GM19324 (cell line): ENCODE results near the gene AIFM2.
"Not testable (repeated sequence)": the region's sequence is repeated elsewhere in the genome, so short reads cannot be mapped to it uniquely, and the experiment has no call there.

Experiments
- ATAC-seq: cut with Tn5 transposase; IDR thresholded peaks from one replicate; pipeline ENCODE4 v1.9.1; 2021; ENCODE audit warnings: mild to moderate bottlenecking, moderate library complexity; ENCODE audit not compliant: unreplicated experiment, low FRiP score

Gene AIFM2

DNA sequence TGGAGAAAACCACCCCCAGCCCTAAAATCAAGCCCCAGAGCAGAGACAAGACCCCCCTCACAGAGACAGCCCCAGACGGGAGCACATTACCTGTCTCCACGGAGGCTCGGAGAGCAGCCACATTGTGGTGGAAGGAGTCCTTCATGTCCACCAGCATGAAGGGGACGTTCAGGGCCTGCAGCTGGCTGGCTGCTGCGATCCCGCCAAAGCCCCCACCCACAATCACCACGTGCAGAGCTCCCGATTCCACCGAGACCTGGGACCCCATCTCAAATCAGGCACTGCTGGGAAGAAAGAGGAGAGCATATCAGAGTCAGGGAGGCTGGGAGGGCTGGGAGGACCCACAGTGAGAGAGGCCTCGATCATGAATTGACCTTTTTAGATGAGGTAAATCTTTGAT lies 8.8 kb downstream of the AIFM2 start:
- no peak for ATAC-seq

DNA sequence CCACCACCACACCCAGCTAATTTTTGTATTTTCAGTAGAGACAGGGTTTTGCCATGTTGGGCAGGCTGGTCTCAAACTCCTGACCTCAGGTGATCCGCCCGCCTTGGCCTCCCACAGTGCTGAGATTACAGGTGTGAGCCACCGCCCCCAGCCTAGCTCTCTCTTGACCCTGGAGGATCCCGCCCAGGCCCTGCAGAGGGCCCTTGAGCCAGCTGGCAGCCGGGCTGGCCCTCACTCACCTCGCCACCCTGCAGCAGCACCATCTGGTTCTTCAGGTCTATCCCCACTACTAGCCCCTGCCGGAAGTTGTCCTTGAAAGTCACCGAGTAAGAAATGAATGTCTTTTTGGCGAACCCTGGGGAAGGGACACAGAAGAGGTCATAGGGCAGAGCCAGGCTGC lies 9.5 kb downstream of the AIFM2 start:
- not testable (repeated sequence) for ATAC-seq

- ATAC-seq, result no peak
These were observed 9.9 kb downstream of the AIFM2 start for GRCh38 chr10:70122742-70123141.

DNA sequence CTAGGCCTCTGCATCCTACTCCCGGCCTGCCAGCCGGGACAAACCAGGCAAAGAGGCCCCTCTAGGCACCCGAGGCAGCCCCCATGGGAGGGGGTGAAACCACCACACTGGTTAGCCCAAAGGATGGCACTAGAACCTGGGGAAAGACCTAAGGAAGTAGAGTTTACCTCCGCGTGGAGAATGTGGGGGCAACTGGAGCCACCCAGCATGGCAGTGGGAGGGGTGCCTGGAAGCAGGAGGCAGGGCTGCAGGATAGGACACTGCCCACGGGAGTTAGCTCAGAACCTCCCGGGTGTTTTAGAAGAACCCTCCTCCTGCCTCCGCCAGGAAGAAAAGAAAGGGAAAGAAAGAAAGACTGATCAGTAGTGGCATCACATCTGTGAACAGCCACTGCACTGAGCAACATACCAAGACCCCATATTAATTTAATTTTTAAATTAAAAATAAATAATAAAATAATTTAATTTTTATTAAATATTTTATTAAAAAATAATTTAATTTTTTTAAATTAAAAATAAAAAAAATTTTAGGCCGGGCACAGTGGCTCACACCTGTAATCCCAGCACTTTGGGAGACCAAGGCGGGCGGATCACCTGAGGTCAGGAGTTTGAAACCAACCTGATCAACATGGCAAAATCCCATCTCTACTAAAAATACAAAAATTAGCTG lies 11.2 kb downstream of the AIFM2 start:
- no peak for ATAC-seq

DNA sequence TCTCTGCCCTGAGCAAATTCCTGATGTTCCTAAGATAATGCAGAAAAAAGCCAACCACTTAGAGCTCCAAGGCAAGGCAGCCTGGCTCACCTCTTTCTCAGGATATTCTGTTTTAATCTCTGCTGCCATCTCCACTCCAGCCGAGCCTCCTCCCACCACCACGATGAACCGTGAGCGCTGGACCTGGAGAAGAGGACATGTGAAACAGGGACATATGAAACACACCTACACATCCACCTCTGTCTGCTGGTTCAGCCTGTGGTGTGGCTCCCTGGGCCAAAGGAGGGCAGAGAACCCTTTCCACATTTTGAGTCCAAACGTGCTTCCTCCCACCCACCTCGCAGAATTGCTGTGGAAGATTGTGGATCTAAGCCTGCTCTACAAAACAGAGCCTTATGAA lies 12.2 kb downstream of the AIFM2 start:
- ATAC-seq, result no peak

- ATAC-seq, result no peak
These were observed 13.0 kb downstream of the AIFM2 start for GRCh38 chr10:70119623-70120022.

DNA sequence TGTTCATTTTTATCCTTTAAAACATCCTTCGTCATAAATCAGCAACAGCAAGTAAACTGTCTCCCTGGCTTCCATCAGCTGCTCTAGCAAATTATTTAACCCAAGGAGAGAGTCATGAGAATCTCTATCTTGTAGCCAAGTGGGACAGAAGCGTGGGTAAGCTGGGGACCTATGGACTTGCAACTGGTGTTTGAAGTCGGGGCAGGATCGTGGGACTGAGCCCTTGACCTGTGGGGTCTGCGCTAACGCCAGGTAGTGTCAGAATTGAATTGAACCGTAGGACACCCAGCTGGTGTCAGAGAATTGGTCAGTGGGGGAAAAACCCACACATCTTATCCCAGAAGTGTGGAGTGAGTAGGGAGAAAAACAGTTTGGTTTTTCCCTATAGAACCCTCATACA lies 13.4 kb downstream of the AIFM2 start:
- ATAC-seq, result no peak

DNA sequence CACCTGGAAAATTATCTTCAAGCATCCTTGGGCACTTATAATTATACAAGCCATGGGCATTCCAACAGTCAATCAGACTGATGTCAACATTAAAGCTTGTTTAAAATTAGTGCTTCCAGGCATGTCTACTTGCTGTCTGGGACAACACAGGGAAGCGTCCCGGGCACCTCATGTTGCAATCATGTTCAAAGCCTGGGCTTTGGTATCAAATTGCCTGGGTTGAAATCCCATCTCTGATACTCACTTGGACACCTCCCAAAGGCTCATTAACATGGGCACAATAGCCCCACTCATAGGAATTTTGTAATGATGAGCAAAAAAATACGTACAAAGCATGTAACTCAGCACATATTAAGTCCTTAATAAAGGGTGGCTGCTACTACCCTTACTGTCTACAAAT lies 14.4 kb downstream of the AIFM2 start:
- ATAC-seq, result no peak

GRCh38 chr10:70117646-70118045 lies 15.0 kb downstream of the AIFM2 start:
- no peak for ATAC-seq

DNA sequence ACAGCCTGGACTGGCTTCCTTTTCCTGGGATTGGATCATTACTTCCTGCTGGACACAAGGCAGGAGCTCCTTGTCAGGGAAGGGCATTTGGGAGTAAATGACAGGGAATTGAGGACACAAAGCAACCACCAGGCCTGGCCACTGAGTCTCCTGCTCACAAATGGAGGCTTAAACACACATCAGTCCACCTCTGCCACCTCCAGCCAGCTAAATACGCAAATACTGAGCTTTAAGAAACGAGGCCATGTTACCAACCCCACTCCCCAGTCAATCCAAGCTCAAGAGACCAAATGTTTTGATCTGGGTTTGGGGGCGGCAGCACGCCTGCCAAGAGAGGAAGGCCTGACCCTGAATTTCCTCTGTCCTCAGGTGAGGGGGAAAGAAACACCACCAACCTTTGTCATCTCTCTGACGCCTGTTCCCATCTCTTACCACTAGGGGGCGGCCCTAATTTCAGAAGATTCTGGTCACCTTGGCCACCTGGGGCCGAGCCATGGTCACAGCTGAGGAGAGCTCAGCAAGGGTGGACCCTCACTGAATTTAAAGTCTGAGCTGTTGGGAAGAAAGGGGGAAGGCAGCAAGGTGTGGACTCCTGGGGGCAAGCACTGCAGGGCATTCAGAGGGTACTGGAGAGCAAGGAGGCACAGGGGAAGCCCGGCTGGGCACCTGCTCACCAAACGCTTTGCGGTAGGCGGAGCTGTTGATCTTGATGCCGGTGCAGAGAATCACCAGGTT lies 16.5 kb downstream of the AIFM2 start:
- no peak for ATAC-seq

GRCh38 chr10:70114902-70115301 lies 17.7 kb downstream of the AIFM2 start:
- ATAC-seq, result no peak

GRCh38 chr10:70112071-70112470 lies 20.6 kb downstream of the AIFM2 start:
- ATAC-seq, result no peak

DNA sequence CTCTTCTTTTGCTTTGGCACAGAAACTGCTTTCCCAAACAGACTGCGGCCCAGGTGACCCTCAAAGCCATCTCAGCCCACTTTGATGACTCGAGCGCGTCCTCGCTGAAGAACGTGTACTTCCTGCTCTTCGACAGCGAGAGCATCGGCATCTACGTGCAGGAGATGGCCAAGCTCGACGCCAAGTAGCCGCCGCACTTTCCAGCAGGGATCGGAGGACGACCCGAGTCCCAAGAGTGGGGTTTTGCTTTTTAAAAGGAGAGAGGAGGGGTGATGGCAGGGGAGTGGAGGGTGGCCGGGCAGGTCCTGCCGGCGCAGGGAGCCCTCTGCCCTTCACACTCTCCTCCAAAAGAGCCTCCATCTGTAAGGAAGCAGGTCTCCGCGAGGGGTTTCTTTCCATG lies 21.1 kb downstream of the AIFM2 start:
- no peak for ATAC-seq

DNA sequence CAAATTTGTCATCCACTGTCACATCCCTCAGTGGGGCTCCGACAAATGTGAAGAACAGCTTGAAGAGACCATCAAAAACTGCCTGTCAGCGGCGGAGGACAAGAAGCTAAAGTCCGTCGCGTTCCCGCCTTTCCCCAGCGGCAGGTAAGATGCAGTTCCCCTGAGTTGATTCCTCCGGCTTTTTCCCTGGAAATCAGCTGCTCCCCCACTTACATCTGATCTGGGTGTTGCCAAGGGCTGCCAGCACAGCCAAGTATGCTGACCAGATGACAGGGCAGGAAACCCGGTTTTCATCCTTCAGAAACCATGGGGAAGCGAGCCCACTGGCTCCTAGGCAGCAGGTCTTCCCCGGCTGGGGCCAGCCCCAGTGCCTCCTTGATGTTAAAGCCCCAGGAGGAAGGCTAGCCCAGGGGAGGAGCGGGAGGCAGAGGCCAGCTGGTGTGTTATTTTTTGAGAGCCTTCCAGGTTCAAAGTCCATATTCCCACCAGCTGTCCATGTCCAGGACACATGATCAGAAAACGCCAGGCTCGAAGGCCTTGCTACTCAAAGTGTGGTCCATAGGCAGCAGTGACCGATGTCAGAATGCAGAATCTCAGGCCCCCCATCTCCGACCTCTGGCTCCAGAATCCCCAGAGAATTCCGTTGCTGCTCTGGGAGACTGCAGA lies 23.4 kb downstream of the AIFM2 start:
- ATAC-seq, result no peak

DNA sequence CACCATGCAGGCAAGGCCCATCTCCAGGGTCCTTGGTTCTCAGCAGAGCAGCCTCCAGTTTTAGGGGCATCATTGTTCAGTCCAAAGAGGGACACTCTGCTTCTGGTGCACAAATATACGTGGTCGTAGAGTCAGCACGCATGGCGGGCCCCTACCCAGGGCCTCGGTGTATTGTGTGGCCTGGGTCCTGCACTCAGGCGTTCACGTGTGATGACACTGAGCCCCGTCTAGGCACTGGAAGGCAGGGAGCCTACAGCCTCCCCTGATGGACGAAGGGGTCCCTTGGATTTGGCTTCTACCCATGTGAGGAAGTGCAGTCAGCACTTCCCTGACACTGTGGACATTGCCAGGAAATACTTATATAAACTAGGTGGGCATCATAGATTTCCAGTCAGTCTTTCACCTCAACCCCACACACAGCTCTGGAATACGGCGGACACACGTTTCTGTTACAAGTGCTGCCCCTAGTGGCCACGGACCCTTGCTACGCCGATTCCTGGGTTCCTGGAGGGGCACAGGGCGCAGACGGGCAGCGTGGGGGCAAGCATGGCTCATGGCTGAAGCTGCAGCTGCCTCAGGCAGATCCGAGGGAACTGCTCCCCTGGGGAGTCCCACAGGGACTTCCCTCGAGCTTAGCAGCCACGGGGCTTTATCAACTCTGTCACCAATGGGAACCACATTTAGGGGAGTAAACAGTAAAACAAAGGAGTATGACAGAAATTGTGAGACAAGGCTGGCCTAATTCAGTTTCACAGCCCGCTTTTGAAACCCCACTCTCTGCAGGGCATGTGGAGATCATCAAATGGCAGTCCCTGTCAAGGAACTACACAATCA lies 25.4 kb downstream of the AIFM2 start:
- ATAC-seq, result no peak

DNA sequence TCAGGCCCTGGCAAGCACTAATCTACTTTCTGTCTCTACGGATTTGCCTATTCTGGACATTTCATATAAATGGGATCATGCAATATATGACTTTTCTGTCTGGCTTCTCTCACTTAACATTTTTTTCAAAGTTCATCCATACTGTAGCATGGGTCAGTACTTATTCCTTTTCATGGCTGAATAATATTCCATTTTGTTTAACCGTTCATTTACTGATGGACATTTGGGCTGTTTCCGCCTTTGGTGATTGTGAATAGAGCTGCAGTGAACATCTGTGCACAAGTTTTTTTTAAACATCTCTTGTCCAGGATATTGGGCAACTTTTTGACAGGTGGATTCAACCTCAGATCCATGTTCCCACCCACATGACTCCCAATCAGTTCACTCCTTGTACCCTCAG lies 31.0 kb downstream of the AIFM2 start:
- no peak for ATAC-seq

GRCh38 chr10:70101068-70101562 lies 31.5 kb downstream of the AIFM2 start:
- ATAC-seq, result not testable (repeated sequence)

DNA sequence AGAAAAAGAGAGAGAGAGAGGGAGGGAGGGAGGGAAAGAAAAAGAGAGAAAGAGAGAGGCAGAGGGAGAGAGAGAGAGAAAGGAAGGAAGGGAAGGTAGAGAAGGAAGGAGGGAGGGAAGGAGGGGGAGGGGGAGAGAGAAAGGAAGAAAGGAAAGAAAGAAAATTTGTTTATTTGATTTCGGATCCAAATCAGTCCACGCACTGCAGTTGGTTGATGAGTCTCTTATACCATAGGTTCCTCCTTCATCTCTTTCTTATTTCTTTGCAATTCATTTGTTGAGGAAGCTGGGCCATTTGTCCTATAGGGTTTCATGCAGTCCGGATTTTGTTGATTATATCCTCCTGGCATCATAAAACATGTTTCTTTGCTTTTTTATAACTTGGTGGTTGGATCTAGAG lies 34.4 kb downstream of the AIFM2 start:
- ATAC-seq, result no peak

DNA sequence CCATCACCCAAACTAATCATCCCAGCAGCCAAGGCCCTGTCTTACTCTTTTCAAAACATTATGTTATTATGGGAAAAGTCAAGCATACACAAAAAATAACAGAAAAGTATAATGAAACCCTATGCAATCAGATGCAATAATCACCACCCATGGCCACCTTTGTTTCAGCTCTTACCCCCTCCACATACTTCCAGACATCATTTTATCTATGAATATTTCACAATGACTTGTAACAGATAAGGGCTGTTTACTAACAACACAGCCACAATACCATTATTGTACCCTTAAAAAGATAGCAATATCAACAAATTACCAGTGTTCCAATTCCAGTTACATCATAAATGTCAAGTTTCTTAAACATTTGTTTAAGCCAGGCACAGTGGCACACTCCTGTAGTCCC lies 35.2 kb downstream of the AIFM2 start:
- no peak for ATAC-seq

- no peak for ATAC-seq
These were observed 35.8 kb downstream of the AIFM2 start for GRCh38 chr10:70096705-70097420.
